Endothelial cell of umbilical vein (primary cell): ENCODE results near the gene TAF4B.

Experiments
- CTCF ChIP-seq, 2 donors: IDR thresholded peaks; 1 replicate in 1 of 2; 2 replicates in 1 of 2; pipeline ENCODE4 v1.5.1; 2011; ENCODE audit warnings: low read length in 2 of 2, mild to moderate bottlenecking in 2 of 2, moderate library complexity in 2 of 2, control low read depth in 1 of 2, inconsistent platforms in 1 of 2, low read depth in 1 of 2; ENCODE audit not compliant: insufficient read depth in 1 of 2; ENCODE audit errors: extremely low read depth in 1 of 2
- EZH2 ChIP-seq: IDR thresholded peaks from 2 replicates; pipeline ENCODE4 v1.6.1; 2012; ENCODE audit warnings: borderline replicate concordance, low read depth, mild to moderate bottlenecking, moderate library complexity, low read length, inconsistent platforms; ENCODE audit not compliant: severe bottlenecking
- MYC ChIP-seq: IDR thresholded peaks from one replicate; pipeline ENCODE4 v1.6.1; 2011; ENCODE audit warnings: mild to moderate bottlenecking, low read depth, low read length
- POLR2A ChIP-seq: IDR thresholded peaks from 2 replicates; pipeline ENCODE4 v1.6.1; 2012; ENCODE audit warnings: low read depth, mild to moderate bottlenecking, control low read depth, low read length
- POLR2AphosphoS5 ChIP-seq: IDR thresholded peaks from 2 replicates; pipeline ENCODE4 v1.6.1; 2012; ENCODE audit warnings: low read depth, mild to moderate bottlenecking, control low read depth, low read length, moderate library complexity; ENCODE audit not compliant: insufficient read depth
- TF ChIP-seq, protein P1 (sequence below): IDR thresholded peaks from 2 replicates; pipeline ENCODE4 v1.6.1; 2011; ENCODE audit not compliant: insufficient read depth, insufficient read length

DNA sequence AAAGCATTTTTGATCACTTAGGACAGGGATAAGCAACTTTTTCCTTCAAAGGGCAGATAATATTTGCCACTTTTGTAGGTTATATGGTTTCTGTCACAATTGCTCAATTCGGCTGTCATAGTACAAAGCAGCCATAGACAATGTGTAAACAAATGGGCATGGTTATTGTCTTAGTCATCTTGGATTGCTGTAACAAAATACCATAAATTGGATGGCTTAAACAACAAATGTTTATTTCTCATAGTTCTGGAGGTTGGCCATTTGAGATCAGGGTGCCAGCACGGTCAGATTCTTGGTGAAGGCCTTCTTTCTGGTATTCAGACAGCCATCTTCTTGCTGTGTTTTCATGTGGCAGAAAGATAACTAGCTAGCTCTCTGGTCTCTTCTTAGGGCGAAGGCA is 91.2 kb downstream of the TAF4B start:
- TF ChIP-seq CTCF (IDR thresholded peaks at IDR 0.05; ENCODE audit: extremely low read depth in 1 of 2, insufficient read depth in 1 of 2, low read depth in 1 of 2, low read length in 2 of 2), result no peak
- TF ChIP-seq POLR2A, result no peak
- TF ChIP-seq, protein P1, sequence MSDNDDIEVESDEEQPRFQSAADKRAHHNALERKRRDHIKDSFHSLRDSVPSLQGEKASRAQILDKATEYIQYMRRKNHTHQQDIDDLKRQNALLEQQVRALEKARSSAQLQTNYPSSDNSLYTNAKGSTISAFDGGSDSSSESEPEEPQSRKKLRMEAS, result no peak
- no peak for TF ChIP-seq POLR2AphosphoS5
- TF ChIP-seq MYC, result no peak
- no peak for TF ChIP-seq EZH2
